Stomach (tissue), 4 donors: Measurements from ENCODE around the gene EPG5.

Source experiments
- CTCF ChIP-seq, 7 experiments: fragments of 450-650 bp in 4 of 7; fragments of 200-600 bp in 3 of 7; sonication (generic) in 3 of 7; IDR thresholded peaks; one replicate each; pipeline ENCODE4 v1.5.1; 2016 to 2019; ENCODE audit warnings: antibody characterized with exemption in 7 of 7, control low read depth in 2 of 7, mild to moderate bottlenecking in 1 of 7
- POLR2A ChIP-seq, 4 donors: fragments of 450-650 bp; IDR thresholded peaks; one replicate each; pipeline ENCODE4 v1.6.1; 2016; ENCODE audit warnings: antibody characterized with exemption in 4 of 4, control low read depth in 2 of 4, mild to moderate bottlenecking in 1 of 4, moderate library complexity in 1 of 4
- POLR2AphosphoS5 ChIP-seq, 3 donors: sonication (generic); formaldehyde crosslinking; IDR thresholded peaks; one replicate each; pipeline ENCODE4 v1.6.1; 2016; ENCODE audit warnings: antibody characterized with exemption in 3 of 3

GRCh38 chr18:45802814-45803492, 164.2 kb downstream of the EPG5 start:
- TF ChIP-seq CTCF (IDR thresholded peaks at IDR 0.05) (no peak), POLR2A (IDR thresholded peaks at IDR 0.05) (no peak), POLR2AphosphoS5 (IDR thresholded peaks at IDR 0.05) (no peak)
